K562 (cell line): ENCODE results near the gene CDC123. TPM values are rescaled to one million over a fixed set of nuclear protein-coding genes. Genes with fewer than 3 reads are reported as not detected.

Experiments used
- ATF4 ChIP-seq: fragments of 450-650 bp; formaldehyde crosslinking; IDR thresholded peaks from 2 replicates; pipeline ENCODE4 v1.4.0; 2022; ENCODE audit warnings: mild to moderate bottlenecking, moderate library complexity
- CC2D1A ChIP-seq: fragments of 450-650 bp; IDR thresholded peaks from 2 replicates; pipeline ENCODE4 v1.6.1; 2017; ENCODE audit warnings: mild to moderate bottlenecking
- KLF6 ChIP-seq: fragments of 250-450 bp; sonication (Bioruptor Pico); IDR thresholded peaks from 2 replicates; pipeline ENCODE4 v1.4.0; 2020; ENCODE audit warnings: mild to moderate bottlenecking, moderate library complexity, borderline replicate concordance
- LEF1 ChIP-seq: fragments of 450-650 bp; IDR thresholded peaks from 2 replicates; pipeline ENCODE4 v1.6.1; 2016; ENCODE audit warnings: mild to moderate bottlenecking
- MAFG ChIP-seq: fragments of 450-650 bp; conservative IDR thresholded peaks from 2 replicates; pipeline ENCODE4 v1.6.1; 2016; ENCODE audit warnings: missing genetic modification characterization, missing compliant biosample characterization
- MCM5 ChIP-seq: fragments of 450-650 bp; IDR thresholded peaks from 2 replicates; pipeline ENCODE4 v1.6.1; 2016; ENCODE audit warnings: low read depth
- NCOA2 ChIP-seq, 2 experiments: fragments of 450-650 bp; IDR thresholded peaks; 2 replicates each; pipeline ENCODE4 v1.6.1; 2018; ENCODE audit warnings: mild to moderate bottlenecking in 2 of 2, moderate library complexity in 1 of 2; ENCODE audit not compliant: partially characterized antibody in 2 of 2
- NEUROD1 ChIP-seq: fragments of 150-350 bp; IDR thresholded peaks from 2 replicates; pipeline ENCODE4 v1.6.1; 2014; ENCODE audit warnings: borderline replicate concordance, low read length, low read depth; ENCODE audit not compliant: partially characterized antibody
- NFE2 ChIP-seq: IDR thresholded peaks from 2 replicates; pipeline ENCODE4 v1.6.1; 2014; ENCODE audit warnings: antibody characterized with exemption, low read depth
- RBM15 ChIP-seq: fragments of 200-400 bp; formaldehyde crosslinking; IDR thresholded peaks from 2 replicates; pipeline ENCODE4 v1.6.1; 2018; ENCODE audit warnings: mild to moderate bottlenecking, low read length, moderate library complexity; ENCODE audit not compliant: insufficient read depth
- ZNF511 ChIP-seq: sonication (generic); formaldehyde crosslinking; IDR thresholded peaks from 2 replicates; pipeline ENCODE4 v1.8.0; 2022; ENCODE audit warnings: mild to moderate bottlenecking, missing genetic modification reagents
- ZNF764 ChIP-seq: fragments of 250-450 bp; sonication (Bioruptor Pico); IDR thresholded peaks from 2 replicates; pipeline ENCODE4 v1.4.0; 2020; ENCODE audit warnings: low read depth, mild to moderate bottlenecking, moderate library complexity
- polyA plus RNA-seq, 8 experiments: library from polyadenylated mRNA; depleted of rRNA in 4 of 8; stranded (reverse) in 5 of 8; unstranded in 3 of 8; fragments of >200 nt; fragmentation: Nextera tagmentation in 2 of 8; fragmentation: Illumina TruSeq in 1 of 8; extraction: Ambion mirVana in 2 of 8; extraction: Trizol in 1 of 8; gene quantifications; 2 replicates each; pipeline versions ENCODE4 v1.2.1 to v1.2.3, GENCODE V29; 2011 to 2014; ENCODE audit warnings: inconsistent platforms in 1 of 8, missing spikeins in 1 of 8
- total RNA-seq, 7 experiments: library from RNA; depleted of rRNA in 6 of 7; stranded (reverse); fragments of >200 nt in 6 of 7; fragmentation: Illumina TruSeq in 2 of 7; extraction: Trizol in 2 of 7; gene quantifications; 2 replicates each; pipeline versions ENCODE4 v1.2.1 to v1.2.3, GENCODE V29; 2011 to 2021; ENCODE audit warnings: low replicate concordance in 1 of 7
- TF ChIP-seq, protein P1 (sequence below): fragments of 250-450 bp; sonication (Bioruptor Pico); IDR thresholded peaks from 2 replicates; pipeline ENCODE4 v1.6.1; 2021; ENCODE audit warnings: mild to moderate bottlenecking

The CDC123 gene
- total and polyA plus RNA-seq, 9 of the 15 experiments (the other 6 are each of a cell fraction or from before 2014, with no cell fraction given) = 137 to 288 (median 175) TPM

DNA sequence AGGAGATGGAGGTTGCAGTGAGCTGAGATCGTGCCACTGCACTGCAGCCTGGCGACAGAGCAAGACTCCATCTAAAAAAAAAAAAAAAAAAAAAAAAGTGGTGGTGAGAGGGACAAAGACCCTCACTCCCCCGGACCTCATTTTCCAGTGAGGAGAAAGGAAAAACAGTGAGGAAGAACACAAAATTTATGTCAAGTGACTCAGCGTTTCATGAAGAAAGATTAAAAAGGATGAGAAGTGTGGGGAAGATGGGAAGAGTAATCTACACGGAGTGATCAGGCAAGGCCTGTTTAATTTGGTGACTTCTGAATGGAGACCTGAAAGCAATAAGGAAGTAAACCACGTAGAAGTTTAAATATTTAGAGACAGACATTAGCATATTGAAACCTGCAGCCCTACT, 7.3 kb upstream of the CDC123 start (continued):
- peak; percentile 50; the same call in 1 of the 2 replicates for TF ChIP-seq NFE2
- TF ChIP-seq NEUROD1 = no peak
- TF ChIP-seq ATF4 (CRISPR knock-in tag) = no peak
- no peak for TF ChIP-seq NCOA2 (IDR thresholded peaks at IDR 0.05; ENCODE audit: partially characterized antibody in 2 of 2)
- no peak for TF ChIP-seq ZNF764 (CRISPR knock-in tag)
- TF ChIP-seq MAFG (tag) = peak; percentile 59; the same call in 1 of the 2 replicates
- TF ChIP-seq CC2D1A = no peak
- TF ChIP-seq, protein P1, sequence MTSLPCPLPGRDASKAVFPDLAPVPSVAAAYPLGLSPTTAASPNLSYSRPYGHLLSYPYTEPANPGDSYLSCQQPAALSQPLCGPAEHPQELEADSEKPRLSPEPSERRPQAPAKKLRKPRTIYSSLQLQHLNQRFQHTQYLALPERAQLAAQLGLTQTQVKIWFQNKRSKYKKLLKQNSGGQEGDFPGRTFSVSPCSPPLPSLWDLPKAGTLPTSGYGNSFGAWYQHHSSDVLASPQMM = no peak
- TF ChIP-seq ZNF511 (CRISPR knock-in tag) = no peak
- no peak for TF ChIP-seq LEF1
- TF ChIP-seq KLF6 (CRISPR knock-in tag) = no peak
- no peak for TF ChIP-seq RBM15
- no peak for TF ChIP-seq MCM5
